C4-2B (cell line): ENCODE measurements around the gene ZNF407.

Source experiments
- CTCF ChIP-seq: fragments of 450-650 bp; conservative IDR thresholded peaks from 2 replicates; pipeline ENCODE4 v1.5.1; 2017; ENCODE audit warnings: mild to moderate bottlenecking
- ZFX ChIP-seq: fragments of 450-650 bp; IDR thresholded peaks from 2 replicates; pipeline ENCODE4 v1.6.1; 2017

GRCh38 chr18:74604774-74605173 lies 7.1 kb downstream of the ZNF407 start:
- TF ChIP-seq CTCF (no peak), ZFX (no peak)
